Stimulated activated CD8-positive, alpha-beta memory T cell treated with anti-CD3 and anti-CD28 coated beads, Interleukin-12 subunit alpha, Interleukin-12 subunit beta, amount 100 ng/mL, for 1 hour (primary cell): ENCODE data around the gene CTR9.

Source experiments
- DNase-seq: peaks from one replicate; pipeline ENCODE4 v3.0.0-alpha.2; 2020; ENCODE audit warnings: low read depth

The CTR9 gene

DNA sequence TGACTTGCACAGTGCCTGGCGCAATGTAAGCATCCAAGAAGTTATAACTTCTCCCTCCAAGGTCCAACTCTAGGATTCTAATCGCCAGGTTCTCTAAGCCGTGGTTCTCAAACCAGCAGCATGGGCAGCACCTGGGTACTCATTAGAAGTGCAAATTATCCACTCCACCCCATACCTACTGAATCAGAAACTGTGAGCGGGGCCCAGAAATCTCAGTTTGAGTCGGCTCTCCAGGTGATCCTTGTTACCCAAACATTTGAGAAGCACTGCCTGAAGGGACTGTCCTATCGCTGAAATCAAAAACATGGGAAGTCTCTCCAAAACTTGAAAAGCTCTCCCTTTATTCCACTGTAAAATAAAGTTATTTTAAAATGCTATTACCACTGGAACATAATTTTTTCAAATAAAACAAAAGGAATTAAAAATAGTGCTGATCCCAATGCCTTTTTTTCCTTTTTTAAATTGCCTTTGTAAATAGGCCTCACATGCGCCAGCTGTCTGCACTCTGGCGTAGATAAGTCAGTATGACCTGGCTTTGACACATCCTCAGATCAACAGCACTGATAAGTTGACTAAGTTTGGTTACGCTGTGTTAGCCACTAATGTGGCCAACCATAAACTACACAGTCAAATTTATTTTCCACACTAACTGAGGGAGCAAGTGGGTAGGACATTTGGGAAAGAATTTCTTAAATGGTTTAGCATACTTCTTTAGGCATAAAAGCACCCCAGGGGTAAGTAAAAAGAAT lies 8.4 kb upstream of the CTR9 start:
- DNase-seq = peak; percentile 24

- DNase-seq = no peak
Measured at GRCh38 chr11:10743354-10744000, 7.6 kb upstream of the CTR9 start.

DNA sequence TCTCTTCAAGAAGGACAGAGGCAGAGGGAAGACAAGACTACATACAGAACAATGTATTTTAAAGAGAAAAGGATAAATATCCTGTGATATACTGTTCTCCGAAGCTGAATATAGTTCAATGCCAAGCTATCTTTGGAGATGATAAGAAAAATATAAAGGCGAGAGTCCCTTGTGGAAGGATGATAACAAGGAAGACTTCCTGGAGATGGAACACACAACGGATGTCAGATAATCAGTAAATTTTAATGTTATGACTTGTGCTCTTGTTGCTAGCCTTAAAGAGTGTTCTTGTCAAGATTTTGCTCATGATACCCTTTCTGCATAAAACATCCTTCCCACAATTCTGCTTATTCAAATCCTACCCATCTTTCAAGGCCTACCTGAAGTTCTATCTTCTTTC lies 6.8 kb upstream of the CTR9 start:
- no peak for DNase-seq

GRCh38 chr11:10746871-10747270 lies 4.2 kb upstream of the CTR9 start:
- no peak for DNase-seq

DNA sequence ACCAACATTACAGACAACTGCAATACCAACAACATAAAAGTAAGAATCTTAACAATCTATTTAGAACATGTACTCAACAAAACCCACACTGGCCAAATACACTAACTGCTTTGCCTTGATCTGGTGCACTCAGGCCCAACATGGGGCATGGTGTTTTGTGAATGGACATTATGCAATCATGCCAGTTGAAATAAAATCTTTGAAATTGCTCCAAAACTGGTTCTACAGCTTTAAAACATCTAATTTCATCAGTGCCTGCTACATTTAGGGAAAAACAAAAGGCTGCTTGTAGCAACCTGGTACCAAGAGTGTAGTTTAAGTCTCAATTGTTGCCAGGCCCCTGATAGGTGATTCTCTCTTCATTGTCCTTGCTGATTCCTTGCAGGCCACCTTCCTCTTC lies 3.3 kb upstream of the CTR9 start:
- DNase-seq = no peak

GRCh38 chr11:10749476-10749875 lies 1.6 kb upstream of the CTR9 start:
- DNase-seq = no peak

DNA sequence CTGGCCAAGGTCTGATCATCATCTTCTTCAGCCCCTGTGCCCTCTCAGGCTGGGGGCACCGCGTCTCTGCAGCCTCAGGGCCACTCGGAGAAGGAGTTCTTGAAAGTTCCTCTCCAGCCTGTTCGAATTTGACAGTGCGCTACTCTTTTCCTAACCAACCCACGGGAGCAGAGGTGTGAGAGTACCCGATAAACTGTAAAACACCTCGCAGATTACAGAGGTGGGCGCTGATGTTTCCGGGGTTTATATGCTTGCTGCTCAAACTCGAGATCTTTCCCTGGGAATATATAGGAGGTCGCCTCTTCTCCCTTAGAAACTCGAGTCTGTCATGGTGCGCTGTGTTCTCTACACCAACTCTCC lies 515 bp downstream of the CTR9 start:
- DNase-seq = no peak

GRCh38 chr11:10752061-10752460 lies 1.0 kb downstream of the CTR9 start:
- DNase-seq = no peak

DNA sequence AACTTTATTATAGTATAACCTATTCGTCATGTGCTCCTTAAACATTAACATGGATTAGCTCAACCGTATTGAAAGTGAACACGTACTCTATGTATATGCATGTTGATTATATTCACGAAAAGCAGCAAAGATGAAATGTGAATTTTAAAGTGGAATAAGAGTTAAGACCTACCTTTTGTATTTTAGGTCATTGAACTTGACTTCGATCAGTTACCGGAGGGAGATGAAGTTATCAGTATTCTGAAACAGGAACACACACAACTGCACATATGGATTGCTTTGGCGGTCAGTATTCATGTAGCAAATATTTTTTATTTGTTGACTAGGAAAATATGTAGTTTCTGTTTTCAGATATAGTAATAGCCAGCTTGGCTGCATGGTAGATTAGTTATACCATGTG lies 1.4 kb downstream of the CTR9 start:
- no peak for DNase-seq

GRCh38 chr11:10758957-10759356 lies 7.9 kb downstream of the CTR9 start:
- no peak for DNase-seq

DNA sequence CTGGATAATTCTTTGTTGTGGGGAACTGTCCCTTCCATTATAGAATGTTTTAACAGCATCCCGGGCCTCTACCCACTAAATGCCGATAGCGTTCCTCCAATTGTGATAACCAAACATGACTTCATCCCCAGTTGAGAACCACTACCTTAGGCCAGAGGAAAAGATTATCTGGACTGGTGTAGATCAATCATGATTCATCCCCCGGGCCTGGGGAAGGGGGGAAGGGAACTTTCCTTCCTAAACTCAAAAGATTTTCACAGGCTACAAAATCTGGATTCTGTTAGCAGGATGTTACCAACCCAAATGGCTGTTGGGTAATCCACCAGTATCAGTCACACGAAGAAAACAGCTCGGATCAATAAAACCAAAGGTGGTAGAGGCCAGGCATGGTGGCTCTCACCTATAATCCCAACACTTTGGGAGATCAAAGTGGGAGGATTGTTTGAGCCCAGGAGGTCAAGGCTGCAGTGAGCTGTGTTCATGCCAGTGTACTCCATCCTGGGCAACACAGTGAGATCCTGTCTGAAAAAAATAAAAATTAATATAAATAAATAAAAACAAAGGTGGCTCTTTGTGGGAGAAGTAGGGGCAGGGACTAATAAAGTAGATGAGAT lies 10.1 kb downstream of the CTR9 start:
- DNase-seq = no peak

GRCh38 chr11:10762185-10762584 lies 11.1 kb downstream of the CTR9 start:
- no peak for DNase-seq

- DNase-seq = no peak
Measured at GRCh38 chr11:10762913-10763421, 11.9 kb downstream of the CTR9 start.

- DNase-seq = no peak
Measured at GRCh38 chr11:10763766-10764165, 12.7 kb downstream of the CTR9 start.

DNA sequence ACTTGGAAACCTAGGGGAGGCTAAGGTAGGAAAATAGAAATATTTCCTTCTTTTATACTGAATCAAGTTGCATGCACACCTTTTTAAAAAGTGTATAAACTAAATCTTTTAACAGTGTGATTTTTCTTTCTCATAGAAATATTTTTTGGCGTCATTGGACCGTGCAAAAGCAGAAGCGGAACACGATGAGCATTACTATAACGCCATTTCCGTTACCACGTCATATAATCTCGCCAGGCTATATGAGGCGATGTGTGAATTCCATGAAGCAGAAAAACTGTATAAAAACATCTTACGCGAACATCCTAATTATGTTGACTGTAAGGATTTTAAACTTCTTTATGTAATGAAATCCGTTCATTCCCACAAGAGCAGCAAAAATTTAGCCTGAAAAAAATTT lies 13.4 kb downstream of the CTR9 start:
- no peak for DNase-seq

- DNase-seq = no peak
Measured at GRCh38 chr11:10770626-10771254, 19.7 kb downstream of the CTR9 start.

- DNase-seq = no peak
Measured at GRCh38 chr11:10771457-10771856, 20.4 kb downstream of the CTR9 start.

DNA sequence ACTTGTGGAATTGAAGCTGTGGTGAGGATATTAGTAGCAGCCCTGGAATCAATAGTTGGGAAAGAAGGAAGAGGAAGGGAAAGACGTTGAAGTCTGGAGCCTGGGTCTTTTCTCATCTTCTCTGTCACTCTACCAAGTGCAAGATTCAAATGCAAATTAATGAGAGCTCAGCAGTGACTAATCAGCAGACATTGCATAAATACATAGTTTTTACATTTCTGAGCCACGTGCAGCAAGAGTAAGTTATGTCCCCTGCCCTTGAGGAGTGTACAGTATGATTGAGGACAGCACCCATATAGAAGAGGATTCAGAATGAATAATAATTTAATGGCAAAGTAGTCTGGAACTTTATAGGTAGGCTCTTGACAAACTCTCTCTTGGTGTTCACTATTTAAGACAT lies 23.8 kb downstream of the CTR9 start:
- no peak for DNase-seq

- DNase-seq = no peak
Measured at GRCh38 chr11:10777393-10777793, 26.3 kb downstream of the CTR9 start.

- DNase-seq = no peak
Measured at GRCh38 chr11:10777806-10778205, 26.8 kb downstream of the CTR9 start.

DNA sequence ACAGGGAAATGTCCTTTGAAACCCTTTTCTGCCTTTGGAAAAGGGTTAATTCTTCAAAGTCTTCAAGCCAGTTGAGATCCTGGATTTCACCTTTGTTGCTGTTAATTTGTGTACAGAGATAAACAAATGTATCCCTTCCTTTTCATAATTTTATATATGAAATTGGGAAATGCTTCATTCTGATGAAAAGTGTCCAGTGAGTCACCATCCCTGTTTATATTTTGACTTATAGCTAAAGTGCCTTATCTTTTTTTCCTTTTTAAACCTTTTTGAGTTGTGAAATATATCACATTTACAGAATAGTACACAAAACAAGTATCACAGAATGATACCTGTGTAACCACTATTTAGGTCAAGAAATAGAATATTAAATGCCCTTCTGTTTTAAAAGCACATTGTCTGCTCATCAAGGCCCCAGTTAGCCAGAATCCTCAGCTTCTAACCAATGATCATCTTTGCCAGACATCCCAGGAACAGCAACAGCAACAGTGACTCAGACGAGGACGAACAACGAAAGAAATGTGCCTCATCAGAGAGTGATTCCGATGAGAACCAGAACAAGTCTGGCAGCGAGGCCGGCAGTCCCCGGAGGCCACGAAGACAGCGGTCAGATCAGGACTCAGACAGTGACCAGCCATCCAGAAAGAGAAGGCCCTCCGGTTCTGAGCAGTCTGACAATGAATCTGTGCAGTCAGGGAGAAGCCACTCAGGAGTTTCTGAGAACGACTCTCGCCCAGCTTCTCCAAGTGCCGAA lies 27.3 kb downstream of the CTR9 start:
- DNase-seq = no peak

DNA sequence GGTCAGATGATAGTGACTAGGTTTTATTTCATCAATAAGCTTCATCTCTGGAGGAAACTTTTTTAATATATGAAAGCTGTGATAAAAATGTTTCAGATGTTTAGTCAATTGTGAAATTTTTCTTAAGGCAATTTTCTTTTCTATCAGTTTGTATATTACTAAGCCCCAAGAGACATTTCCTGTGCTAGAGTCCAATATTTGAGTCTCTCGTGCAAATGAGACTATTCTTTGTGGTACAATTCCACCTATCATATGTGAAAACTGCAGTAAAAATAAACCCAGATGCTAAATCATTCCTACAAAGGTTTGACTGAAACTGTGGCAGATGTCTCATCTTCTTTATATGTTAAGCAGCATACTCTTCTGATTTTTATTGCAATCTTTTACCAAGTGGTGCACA lies 28.0 kb downstream of the CTR9 start:
- DNase-seq = no peak
